Endothelial cell of umbilical vein (primary cell): ENCODE measurements around the gene JHY. TPM values are rescaled to one million over a fixed set of nuclear protein-coding genes. Genes with fewer than 3 reads are reported as not detected.

Experiments
- BruUV-seq: library from RNA; stranded (reverse); fragments of 400-500 nt; replicated peaks from 2 replicates; lab custom pipeline; 2021; lab: Mats Ljungman, UMichigan
- CTCF ChIA-PET: fragments of 300-600, 350-600 bp; sonication (Branson Sonifier 250); formaldehyde crosslinking; loops from one replicate; lab custom pipeline; 2021; ENCODE audit warnings: antibody characterized with exemption, inconsistent platforms; lab: Charles Lee
- POLR2A ChIA-PET: fragments of 300-600, 350-600 bp; sonication (Branson Sonifier 250); formaldehyde crosslinking; loops from one replicate; lab custom pipeline; 2021; ENCODE audit warnings: antibody characterized with exemption, inconsistent platforms; lab: Charles Lee
- DNase-seq: peaks from one replicate; pipeline ENCODE4 v3.0.0-alpha.2; 2011; ENCODE audit warnings: low read depth, low spot score
- FAIRE-seq: peaks from 2 replicates; lab custom pipeline; 2011; peaks lifted over from hg19 to GRCh38; lab: Jason Lieb, UNC
- H2AFZ ChIP-seq: 2 replicates; pipeline ENCODE4 v1.6.0; 2012; ENCODE audit warnings: low read depth, low read length, control low read depth, inconsistent platforms
- H3K27ac ChIP-seq: 2 replicates; pipeline ENCODE4 v1.5.1; 2011; ENCODE audit warnings: low read depth, mild to moderate bottlenecking, control low read depth, low read length, moderate library complexity; ENCODE audit not compliant: insufficient read depth
- H3K27me3 ChIP-seq, 2 experiments: 2 replicates each; pipeline versions ENCODE4 v1.6.0 to v1.6.1; 2011; ENCODE audit warnings: low read length in 2 of 2, mixed read lengths in 1 of 2; ENCODE audit not compliant: control insufficient read depth in 2 of 2, insufficient read depth in 2 of 2
- H3K36me3 ChIP-seq, 2 experiments: 2 replicates in 1 of 2; 3 replicates in 1 of 2; pipeline ENCODE4 v1.5.1; 2011; ENCODE audit warnings: low read length in 2 of 2, mild to moderate bottlenecking in 1 of 2, moderate library complexity in 1 of 2; ENCODE audit not compliant: control insufficient read depth in 2 of 2, insufficient read depth in 2 of 2; ENCODE audit errors: extremely low read depth in 1 of 2
- H3K4me1 ChIP-seq: 3 replicates; pipeline ENCODE4 v1.5.1; 2011; ENCODE audit warnings: mild to moderate bottlenecking, low read length; ENCODE audit not compliant: control insufficient read depth, insufficient read depth; ENCODE audit errors: extremely low read depth
- H3K4me2 ChIP-seq: 2 replicates; pipeline ENCODE4 v1.6.1; 2011; ENCODE audit warnings: low read length, control low read depth, mixed read lengths; ENCODE audit not compliant: insufficient read depth
- H3K4me3 ChIP-seq, 3 experiments: fragments of 200-600 bp in 1 of 3; sonication (generic), shearing (Covaris generic) in 1 of 3; replicated peaks in 1 of 3; 2 replicates each; pipeline ENCODE4 v1.5.1; 2011 to 2016; ENCODE audit warnings: control low read depth in 3 of 3, low read length in 3 of 3, mild to moderate bottlenecking in 2 of 3, inconsistent platforms in 1 of 3, low read depth in 1 of 3, moderate library complexity in 1 of 3; ENCODE audit not compliant: insufficient read depth in 1 of 3
- H3K79me2 ChIP-seq: 2 replicates; pipeline ENCODE4 v1.6.0; 2012; ENCODE audit warnings: low read length, inconsistent platforms; ENCODE audit not compliant: control insufficient read depth, insufficient read depth
- H3K9ac ChIP-seq: replicated peaks from 2 replicates; pipeline ENCODE3; 2011; ENCODE audit warnings: low read length, control low read depth; ENCODE audit not compliant: insufficient read depth; ENCODE audit errors: extremely low read depth
- H3K9me1 ChIP-seq: replicated peaks from 3 replicates; pipeline ENCODE4 v1.6.0; 2011; ENCODE audit warnings: mild to moderate bottlenecking, low read length; ENCODE audit not compliant: control insufficient read depth, insufficient read depth; ENCODE audit errors: extremely low read depth
- H3K9me3 ChIP-seq: replicated peaks from 2 replicates; pipeline ENCODE4 v1.5.1; 2012; ENCODE audit warnings: low read length, inconsistent platforms; ENCODE audit not compliant: control insufficient read depth, insufficient read depth
- H4K20me1 ChIP-seq: replicated peaks from 2 replicates; pipeline ENCODE3; 2011; ENCODE audit warnings: mild to moderate bottlenecking, low read length; ENCODE audit not compliant: control insufficient read depth, insufficient read depth; ENCODE audit errors: extremely low read depth
- CTCF ChIP-seq, 2 donors: IDR thresholded peaks; 1 replicate in 1 of 2; 2 replicates in 1 of 2; pipeline ENCODE4 v1.5.1; 2011; ENCODE audit warnings: low read length in 2 of 2, mild to moderate bottlenecking in 2 of 2, moderate library complexity in 2 of 2, control low read depth in 1 of 2, inconsistent platforms in 1 of 2, low read depth in 1 of 2; ENCODE audit not compliant: insufficient read depth in 1 of 2; ENCODE audit errors: extremely low read depth in 1 of 2
- EZH2 ChIP-seq: IDR thresholded peaks from 2 replicates; pipeline ENCODE4 v1.6.1; 2012; ENCODE audit warnings: borderline replicate concordance, low read depth, mild to moderate bottlenecking, moderate library complexity, low read length, inconsistent platforms; ENCODE audit not compliant: severe bottlenecking
- FOS ChIP-seq: IDR thresholded peaks from 2 replicates; pipeline ENCODE4 v1.6.1; 2011; ENCODE audit warnings: mild to moderate bottlenecking, low read length, moderate library complexity, borderline replicate concordance; ENCODE audit not compliant: insufficient read depth
- GATA2 ChIP-seq: IDR thresholded peaks from 2 replicates; pipeline ENCODE4 v1.7.0; 2011; ENCODE audit warnings: low read depth, mild to moderate bottlenecking, moderate library complexity, mixed read lengths, low read length; ENCODE audit not compliant: insufficient read length, insufficient read depth
- JUN ChIP-seq: IDR thresholded peaks from 2 replicates; pipeline ENCODE4 v1.6.1; 2011; ENCODE audit warnings: borderline replicate concordance, low read depth; ENCODE audit not compliant: insufficient read length, insufficient read depth
- MAX ChIP-seq: IDR thresholded peaks from 2 replicates; pipeline ENCODE4 v1.6.1; 2011; ENCODE audit not compliant: insufficient read depth, insufficient read length
- MYC ChIP-seq: IDR thresholded peaks from one replicate; pipeline ENCODE4 v1.6.1; 2011; ENCODE audit warnings: mild to moderate bottlenecking, low read depth, low read length
- POLR2A ChIP-seq: IDR thresholded peaks from 2 replicates; pipeline ENCODE4 v1.6.1; 2012; ENCODE audit warnings: low read depth, mild to moderate bottlenecking, control low read depth, low read length
- POLR2AphosphoS5 ChIP-seq: IDR thresholded peaks from 2 replicates; pipeline ENCODE4 v1.6.1; 2012; ENCODE audit warnings: low read depth, mild to moderate bottlenecking, control low read depth, low read length, moderate library complexity; ENCODE audit not compliant: insufficient read depth
- dilution Hi-C: fragments of 300-500 bp; cut with MboI; formaldehyde crosslinking; loops from one replicate; pipeline ENCODE4 v1.15.0; 2019; ENCODE audit warnings: low sequenced_read_pairs; ENCODE audit not compliant: extremely low pct_ligation_motif_present
- intact Hi-C: fragments of 100-400 bp; cut with micrococcal nuclease; formaldehyde crosslinking; loops from one replicate; pipeline ENCODE4 v1.10.0; 2022
- polyA plus RNA-seq, 4 experiments: library from polyadenylated mRNA; depleted of rRNA in 3 of 4; stranded (reverse) in 3 of 4; unstranded in 1 of 4; fragments of >200 nt; gene quantifications; 2 replicates each; pipeline versions ENCODE4 v1.2.1 to v1.2.3, GENCODE V29; 2011 to 2012; ENCODE audit warnings: missing spikeins in 1 of 4
- total RNA-seq: library from RNA; stranded (reverse); gene quantifications from 2 replicates; pipeline ENCODE4 v1.2.3, GENCODE V29; 2021

The JHY gene
- total and polyA plus RNA-seq, 2 donors (not counting 3 experiments of a cell fraction or from before 2014, with no cell fraction given), result 1.8 to 3.9 TPM

DNA sequence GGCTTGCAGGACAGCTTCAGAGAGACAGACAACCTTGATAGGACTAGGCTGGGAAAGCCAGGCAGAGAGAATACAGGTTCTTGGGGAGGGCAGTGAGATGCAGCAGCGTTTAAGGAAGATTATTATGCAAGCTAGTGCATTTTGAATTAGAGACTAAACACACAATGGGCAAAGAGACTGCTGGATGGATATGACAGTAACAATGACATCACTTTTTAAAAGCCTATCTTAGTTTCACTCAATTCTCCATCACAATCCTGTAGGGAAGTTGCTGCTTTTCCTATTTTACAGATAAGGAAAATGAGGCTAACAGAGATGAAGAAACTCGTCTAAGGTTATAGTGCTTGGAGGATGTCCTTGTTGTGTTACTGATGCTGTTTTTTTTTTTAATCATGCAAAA is 5.6 kb downstream of the JHY start:
- no peak overlapping the region for H3K4me3 ChIP-seq
- H3K4me2 ChIP-seq, result no peak overlapping the region
- no peak overlapping the region for H2AFZ ChIP-seq
- H3K36me3 ChIP-seq, result no peaks in the 10 kb centered on the region
- H3K4me1 ChIP-seq, result peaks cover 6% of the 10 kb centered on the region
- no peak for DNase-seq
- H3K9ac ChIP-seq, result no peak overlapping the region
- H4K20me1 ChIP-seq, result no peaks in the 10 kb centered on the region
- ChIA-PET CTCF (interaction anchor here (2.1 to 2.2 kb wide), 2 partner anchors 133 to 135 kb away, joined by 5 to 8 read pairs; no protein-coding TSS in a partner anchor), POLR2A (no interaction called here)
- no peaks in the 10 kb centered on the region for H3K79me2 ChIP-seq
- no TSS peak for BruUV-seq
- H3K27me3 ChIP-seq, result no peaks in the 10 kb centered on the region
- dilution Hi-C loops, result no loop called here
- FAIRE-seq, result no peak
- H3K27ac ChIP-seq, result no peak overlapping the region
- H3K9me3 ChIP-seq, result no peaks in the 10 kb centered on the region
- intact Hi-C loops, result no loop called here
- H3K9me1 ChIP-seq, result no peaks in the 10 kb centered on the region
- no peak for TF ChIP-seq MYC
- TF ChIP-seq FOS, result no peak
- TF ChIP-seq POLR2AphosphoS5, result no peak
- no peak for TF ChIP-seq EZH2
- no peak for TF ChIP-seq CTCF (IDR thresholded peaks at IDR 0.05; ENCODE audit: extremely low read depth in 1 of 2, insufficient read depth in 1 of 2, low read depth in 1 of 2, low read length in 2 of 2)

- H3K27ac ChIP-seq, result no peak overlapping the region
- H3K79me2 ChIP-seq, result no peaks in the 10 kb centered on the region
- H4K20me1 ChIP-seq, result no peaks in the 10 kb centered on the region
- peaks cover 18% of the 10 kb centered on the region for H3K4me1 ChIP-seq
- dilution Hi-C loops (no loop called here), intact Hi-C loops (no loop called here)
- H3K9ac ChIP-seq, result no peak overlapping the region
- no peak overlapping the region for H2AFZ ChIP-seq
- H3K36me3 ChIP-seq, result no peaks in the 10 kb centered on the region
- ChIA-PET CTCF (interaction anchor here (1.8 to 3.8 kb wide), 2 partner anchors 29 to 128 kb away, joined by 5 to 16 read pairs; no protein-coding TSS in a partner anchor), POLR2A (no interaction called here)
- H3K9me1 ChIP-seq, result no peaks in the 10 kb centered on the region
- DNase-seq (no peak), FAIRE-seq (no peak)
- H3K9me3 ChIP-seq, result no peaks in the 10 kb centered on the region
- no peaks in the 10 kb centered on the region for H3K27me3 ChIP-seq
- no TSS peak for BruUV-seq
- H3K4me2 ChIP-seq, result no peak overlapping the region
- TF ChIP-seq FOS (no peak), MYC (no peak), POLR2A (no peak), GATA2 (no peak), MAX (no peak), EZH2 (no peak), JUN (no peak), CTCF (IDR thresholded peaks at IDR 0.05; ENCODE audit: extremely low read depth in 1 of 2, insufficient read depth in 1 of 2, low read depth in 1 of 2, low read length in 2 of 2) (no peak), POLR2AphosphoS5 (no peak)
- no peak overlapping the region for H3K4me3 ChIP-seq
These were observed 10.6 kb downstream of the JHY start for GRCh38 chr11:122893131-122893530.
